PC-9 (cell line): ENCODE data around the gene SKAP2. TPM values are rescaled to one million over a fixed set of nuclear protein-coding genes. Genes with fewer than 3 reads are reported as not detected.

Experiments
- BruUV-seq: library from RNA; stranded (reverse); fragments of 400-500 nt; replicated peaks from 2 replicates; lab custom pipeline; 2021; lab: Mats Ljungman, UMichigan
- CTCF ChIA-PET: fragments of 300-600 bp; sonication (Branson Sonifier 250); formaldehyde crosslinking; loops from one replicate; lab custom pipeline; 2022; ENCODE audit warnings: antibody characterized with exemption; lab: Charles Lee
- POLR2A ChIA-PET: fragments of 300-600 bp; sonication (Branson Sonifier 250); formaldehyde crosslinking; loops from one replicate; lab custom pipeline; 2022; ENCODE audit warnings: antibody characterized with exemption; ENCODE audit not compliant: unreplicated experiment; lab: Charles Lee
- DNase-seq, 2 experiments: peaks; one replicate each; pipeline versions ENCODE4 v3.0.0 to v3.0.0-alpha.2; 2015 to 2022; ENCODE audit warnings: mixed read lengths in 1 of 2
- H2AFZ ChIP-seq: fragments of 200-600 bp; sonication (generic); 2 replicates; pipeline ENCODE4 v1.8.1; 2017; ENCODE audit warnings: antibody characterized with exemption
- H3F3A ChIP-seq: fragments of 200-600 bp; sonication (generic); 2 replicates; pipeline ENCODE4 v1.8.1; 2017; ENCODE audit warnings: antibody characterized with exemption, mild to moderate bottlenecking, low read depth; ENCODE audit not compliant: insufficient read depth
- H3K27ac ChIP-seq: fragments of 200-600 bp; sonication (generic); 2 replicates; pipeline ENCODE4 v1.6.1; 2016; ENCODE audit warnings: mixed run types
- H3K27me3 ChIP-seq: fragments of 200-600 bp; sonication (generic); 2 replicates; pipeline ENCODE4 v1.6.1; 2016; ENCODE audit warnings: low read depth, mixed run types; ENCODE audit not compliant: insufficient read depth
- H3K36me3 ChIP-seq: fragments of 200-600 bp; sonication (generic); 2 replicates; pipeline ENCODE4 v1.6.1; 2016; ENCODE audit warnings: low read depth, mixed run types
- H3K4me1 ChIP-seq: fragments of 200-600 bp; sonication (generic); replicated peaks from 2 replicates; pipeline ENCODE4 v1.6.1; 2016; ENCODE audit warnings: mixed run types; ENCODE audit not compliant: insufficient read depth
- H3K4me2 ChIP-seq: fragments of 200-600 bp; sonication (generic); 2 replicates; pipeline ENCODE4 v1.6.1; 2017; ENCODE audit warnings: mixed run types
- H3K4me3 ChIP-seq: fragments of 200-600 bp; sonication (generic); 2 replicates; pipeline ENCODE4 v1.6.1; 2016; ENCODE audit warnings: mixed run types
- H3K79me2 ChIP-seq: fragments of 200-600 bp; sonication (generic); 2 replicates; pipeline ENCODE4 v1.6.1; 2017; ENCODE audit warnings: low read depth, mixed run types
- H3K9me2 ChIP-seq: fragments of 200-600 bp; sonication (generic); 2 replicates; pipeline ENCODE4 v1.8.1; 2017; ENCODE audit warnings: mild to moderate bottlenecking; ENCODE audit not compliant: insufficient read depth
- H3K9me3 ChIP-seq: fragments of 200-600 bp; sonication (generic); 2 replicates; pipeline ENCODE4 v1.8.1; 2016; ENCODE audit warnings: low read depth; ENCODE audit not compliant: insufficient read depth
- H4K20me1 ChIP-seq: fragments of 200-600 bp; sonication (generic); 2 replicates; pipeline ENCODE4 v1.8.1; 2017; ENCODE audit not compliant: insufficient read depth
- CTCF ChIP-seq: fragments of 200-600 bp; sonication (generic); conservative IDR thresholded peaks from 2 replicates; pipeline ENCODE4 v1.6.1; 2017; ENCODE audit warnings: mixed run types, antibody characterized with exemption, mild to moderate bottlenecking, moderate library complexity
- EZH2 ChIP-seq: fragments of 200-600 bp; sonication (generic); IDR thresholded peaks from 2 replicates; pipeline ENCODE4 v1.8.0; 2017; ENCODE audit warnings: antibody characterized with exemption, low read depth
- intact Hi-C: fragments of 100-400 bp; cut with micrococcal nuclease; formaldehyde crosslinking; loops from one replicate; pipeline ENCODE4 v1.10.0; 2022; ENCODE audit not compliant: unreplicated experiment
- total RNA-seq: library from RNA; stranded (reverse); gene quantifications from 2 replicates; pipeline ENCODE4 v1.2.3, GENCODE V29; 2021

Gene SKAP2
- total RNA-seq, 1 experiment from 2014 or later: 74.9 TPM

- Histone ChIP-seq H3K9me2 (no peaks in the 10 kb centered on the region), H3K4me1 (no peaks in the 10 kb centered on the region), H3K36me3 (0 out of 2 replicates have a peak, but pooled peaks cover 2% of the 10 kb centered on the region), H3K79me2 (peaks cover 7% of the 10 kb centered on the region; the same call in 1 of the 2 replicates), H3K9me3 (no peaks in the 10 kb centered on the region), H4K20me1 (no peaks in the 10 kb centered on the region), H3K27ac (no peak overlapping the region), H3K4me3 (no peak overlapping the region), H3F3A (peaks cover 9% of the 10 kb centered on the region; the same call in 1 of the 2 replicates), H2AFZ (no peak overlapping the region), H3K4me2 (no peak overlapping the region), H3K27me3 (no peaks in the 10 kb centered on the region)
- ChIA-PET CTCF (no interaction called here), POLR2A (no interaction called here)
- no peak for DNase-seq
- TF ChIP-seq CTCF: no peak
- no peak for TF ChIP-seq EZH2
- no TSS peak for BruUV-seq
- intact Hi-C loops: no loop called here
These were observed 87.0 kb downstream of the SKAP2 start for GRCh38 chr7:26777385-26777784.

DNA sequence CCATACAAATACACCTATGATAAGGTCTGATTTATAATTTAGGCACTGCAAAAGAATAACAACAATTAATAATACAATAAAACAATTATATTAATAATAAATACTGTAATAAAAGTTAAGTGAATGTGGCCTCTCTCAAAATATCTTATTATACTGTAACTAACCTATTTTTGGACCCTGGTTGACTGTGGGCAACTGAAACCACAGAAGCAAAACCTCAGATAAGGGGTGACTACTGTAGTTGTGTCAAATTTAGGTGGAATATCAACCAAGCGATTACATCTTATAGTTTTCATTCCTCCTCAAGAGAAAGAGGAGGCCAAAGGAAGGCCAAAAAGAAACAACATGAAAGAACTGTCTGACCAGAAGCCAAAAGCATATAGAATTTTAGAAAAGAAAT is 103.9 kb downstream of the SKAP2 start:
- intact Hi-C loops: loop anchor here (5.0 kb wide), 1 partner anchor 37 kb away; no protein-coding TSS in a partner anchor
- Histone ChIP-seq H3K4me1 (no peaks in the 10 kb centered on the region), H4K20me1 (no peaks in the 10 kb centered on the region), H3K9me3 (no peaks in the 10 kb centered on the region; the same call in none of the 2 replicates), H3K36me3 (0 out of 2 replicates have a peak, but pooled peaks cover 7% of the 10 kb centered on the region), H3K27me3 (no peaks in the 10 kb centered on the region), H3K27ac (no peak overlapping the region), H3K79me2 (no peaks in the 10 kb centered on the region), H3K4me3 (no peak overlapping the region), H3K9me2 (no peaks in the 10 kb centered on the region), H3F3A (no peaks in the 10 kb centered on the region), H2AFZ (no peak overlapping the region), H3K4me2 (no peak overlapping the region)
- BruUV-seq: no TSS peak
- CTCF ChIA-PET: no interaction called here
- POLR2A ChIA-PET: interaction anchor here (0.6 kb wide), 1 partner anchor 499 kb away, joined by 4 read pairs; no protein-coding TSS in a partner anchor
- no peak for TF ChIP-seq CTCF
- TF ChIP-seq EZH2: no peak
- no peak for DNase-seq

DNA sequence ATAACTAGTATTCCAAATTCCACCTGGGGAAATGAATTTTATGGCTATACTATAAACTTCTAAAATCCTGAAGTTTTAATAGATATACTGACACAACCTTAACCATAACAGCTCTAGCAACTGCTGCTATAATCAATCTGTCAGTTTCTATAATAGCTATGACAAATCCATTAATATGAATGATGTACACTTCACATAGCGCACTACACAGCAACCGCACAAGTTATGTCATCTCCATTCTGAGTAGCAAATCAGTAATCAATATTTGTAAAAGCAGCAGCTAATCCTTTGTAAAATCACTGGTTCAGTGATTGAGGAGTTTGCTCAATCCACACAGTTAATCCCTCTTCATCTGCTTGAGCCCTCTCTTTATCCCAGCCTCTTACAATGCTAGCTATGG is 105.3 kb downstream of the SKAP2 start:
- no peak overlapping the region for H3K27ac ChIP-seq
- H3K79me2 ChIP-seq: no peaks in the 10 kb centered on the region
- TF ChIP-seq CTCF: no peak
- TF ChIP-seq EZH2: no peak
- BruUV-seq: no TSS peak
- no peaks in the 10 kb centered on the region for H3K4me1 ChIP-seq
- no peaks in the 10 kb centered on the region for H4K20me1 ChIP-seq
- H2AFZ ChIP-seq: no peak overlapping the region
- H3K4me2 ChIP-seq: no peak overlapping the region
- H3K36me3 ChIP-seq: 0 out of 2 replicates have a peak, but pooled peaks cover 7% of the 10 kb centered on the region
- intact Hi-C loops: no loop called here
- H3K4me3 ChIP-seq: no peak overlapping the region
- H3K9me3 ChIP-seq: no peaks in the 10 kb centered on the region; the same call in none of the 2 replicates
- no peaks in the 10 kb centered on the region for H3K27me3 ChIP-seq
- H3K9me2 ChIP-seq: no peaks in the 10 kb centered on the region
- DNase-seq: no peak
- CTCF ChIA-PET: interaction anchor here (0.7 kb wide), 1 partner anchor 404 kb away, joined by 3 read pairs; no protein-coding TSS in a partner anchor
- POLR2A ChIA-PET: interaction anchor here (0.5 kb wide), 1 partner anchor 25 kb away, joined by 9 read pairs; no protein-coding TSS in a partner anchor
- no peaks in the 10 kb centered on the region for H3F3A ChIP-seq
